HG03159 (cell line): ENCODE results near the gene LGALS1.

Source experiments
- ATAC-seq: cut with Tn5 transposase; IDR thresholded peaks from one replicate; pipeline ENCODE4 v1.9.1; 2021; ENCODE audit warnings: mild to moderate bottlenecking, moderate library complexity; ENCODE audit not compliant: unreplicated experiment

The LGALS1 gene

DNA sequence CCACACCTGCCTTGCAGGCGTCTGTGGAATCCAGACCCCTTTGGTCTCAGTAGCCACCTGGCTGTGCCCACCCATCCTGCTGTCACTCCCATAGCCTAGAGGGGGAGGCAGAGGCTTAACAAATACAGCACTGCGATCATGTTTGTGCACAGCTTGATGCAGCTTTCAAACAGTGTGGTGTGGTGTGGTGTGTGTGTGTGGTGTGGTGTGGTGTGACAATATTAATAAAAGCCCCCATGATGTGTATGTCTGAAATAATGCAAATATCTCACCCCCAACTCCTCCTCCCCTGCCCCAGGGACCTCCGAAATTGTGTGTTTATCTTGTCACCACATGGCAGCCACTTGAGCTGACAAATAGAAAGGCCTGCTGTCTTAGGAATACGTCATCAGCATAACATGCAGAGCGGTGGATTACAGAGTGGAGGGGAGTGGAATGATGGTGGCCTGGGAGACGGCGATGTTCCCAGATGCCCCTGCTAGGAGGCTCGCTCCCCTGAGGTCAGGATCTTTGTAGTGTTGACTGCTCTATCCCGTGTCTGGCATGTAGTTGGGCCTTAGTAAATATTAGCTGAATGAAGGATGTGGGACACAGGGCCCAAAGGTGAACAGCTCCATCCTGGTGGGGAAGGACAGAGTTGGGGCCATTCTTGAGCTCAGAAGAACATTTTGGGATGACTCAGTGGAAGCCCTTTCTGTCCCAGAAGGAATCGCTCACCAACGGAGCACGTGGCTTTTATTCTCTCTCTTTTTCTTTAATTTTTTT lies 14.1 kb upstream of the LGALS1 start:
- no peak for ATAC-seq

DNA sequence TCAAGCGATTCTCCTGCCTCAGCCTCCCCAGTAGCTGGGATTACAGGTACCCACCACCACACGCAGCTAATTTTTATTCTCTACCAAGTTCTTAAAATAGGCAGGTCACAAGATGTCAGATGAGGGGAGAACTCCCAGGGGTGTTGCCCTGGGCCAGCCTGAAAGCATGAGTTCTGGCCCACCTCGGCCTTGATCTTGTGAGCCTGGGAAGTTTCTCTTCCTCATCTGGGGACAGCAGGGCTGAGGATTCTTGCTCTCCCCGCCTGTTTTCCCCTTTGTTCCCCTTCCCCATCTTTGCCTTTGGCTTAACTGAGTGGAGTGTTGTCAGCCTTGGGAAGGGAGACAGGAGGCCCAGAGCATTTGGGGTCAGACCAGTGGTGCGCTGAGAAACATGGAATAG lies 13.4 kb upstream of the LGALS1 start:
- no peak for ATAC-seq

DNA sequence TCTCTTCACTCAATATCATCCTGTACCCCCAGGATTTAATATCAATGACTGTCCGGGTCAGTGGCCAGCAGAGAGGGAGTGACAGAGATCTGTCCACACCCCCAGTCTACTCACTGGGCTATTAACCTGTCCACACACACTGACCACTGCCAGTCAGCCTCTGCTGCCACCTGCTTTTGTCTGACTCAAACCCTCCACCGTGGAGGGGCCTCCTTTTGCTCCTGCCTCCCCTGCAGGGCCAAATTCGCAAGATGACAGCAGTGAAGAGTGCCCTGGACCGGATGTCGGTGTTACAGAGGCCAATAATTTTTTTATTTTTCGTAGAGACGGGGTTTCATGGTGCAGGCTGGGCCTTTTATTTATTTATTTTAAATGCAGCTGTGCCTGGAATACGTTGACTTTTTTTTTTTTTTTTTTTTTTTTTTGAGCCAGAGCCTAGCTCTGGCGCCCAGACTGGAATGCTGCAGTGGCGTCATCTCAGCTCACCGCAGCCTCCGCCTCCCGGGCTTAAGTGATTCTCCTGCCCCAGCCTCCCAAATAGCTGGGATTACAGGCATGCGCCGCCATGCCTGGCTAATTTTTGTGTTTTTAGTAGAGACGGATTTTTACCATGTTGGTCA lies 11.8 kb upstream of the LGALS1 start:
- ATAC-seq = no peak

DNA sequence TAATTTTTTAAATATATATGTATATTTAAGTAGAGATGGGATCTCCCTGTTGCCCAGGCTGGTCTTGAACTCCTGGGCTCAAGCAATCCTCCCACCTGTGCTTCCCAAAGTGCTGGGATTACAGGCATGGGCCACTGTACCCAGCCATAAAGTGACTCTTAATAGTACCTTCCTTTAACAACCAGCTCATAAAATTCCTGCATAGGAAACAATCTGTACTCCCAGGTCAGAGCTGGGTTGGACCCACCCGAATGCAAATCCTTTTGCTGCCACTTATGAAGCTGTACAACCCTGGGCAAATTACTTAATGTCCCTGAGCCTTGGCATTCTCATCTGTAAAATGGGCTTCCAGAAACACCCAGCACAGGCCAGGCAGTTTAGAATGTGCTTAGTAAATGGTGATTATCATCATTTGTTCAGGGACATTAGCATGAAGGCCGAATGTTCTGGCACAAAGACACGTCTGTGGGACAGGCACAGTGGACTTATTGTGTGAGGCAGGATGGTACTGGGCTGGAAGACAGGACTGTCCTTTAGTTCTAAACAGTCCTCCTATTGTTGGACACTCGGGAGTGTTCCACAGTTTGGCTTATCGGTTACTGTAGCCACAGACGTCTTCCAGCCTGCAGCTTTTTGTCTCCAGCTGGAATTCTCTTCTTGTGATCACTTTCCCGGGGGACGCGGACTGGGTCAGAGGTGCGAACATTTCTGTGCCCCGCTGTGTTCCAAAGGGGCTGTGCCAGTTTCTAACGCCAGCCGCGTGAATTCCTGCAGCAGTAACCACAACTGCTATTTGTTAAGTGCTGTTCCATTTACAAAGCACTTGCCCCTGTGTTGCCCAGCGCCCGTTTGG lies 11.0 kb upstream of the LGALS1 start:
- no peak for ATAC-seq

DNA sequence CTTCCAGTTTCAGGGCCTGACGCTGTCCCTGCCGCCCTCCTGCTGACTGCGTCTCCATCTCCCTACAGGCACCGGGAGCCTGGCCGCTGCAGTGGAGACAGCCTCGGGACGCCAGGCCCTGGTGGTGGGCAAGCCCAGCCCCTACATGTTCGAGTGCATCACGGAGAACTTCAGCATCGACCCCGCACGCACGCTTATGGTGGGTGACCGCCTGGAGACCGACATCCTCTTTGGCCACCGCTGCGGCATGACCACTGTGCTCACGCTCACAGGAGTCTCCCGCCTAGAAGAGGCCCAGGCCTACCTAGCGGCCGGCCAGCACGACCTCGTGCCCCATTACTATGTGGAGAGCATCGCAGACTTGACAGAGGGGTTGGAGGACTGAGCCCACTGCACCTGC lies 9.9 kb upstream of the LGALS1 start:
- ATAC-seq = no peak

DNA sequence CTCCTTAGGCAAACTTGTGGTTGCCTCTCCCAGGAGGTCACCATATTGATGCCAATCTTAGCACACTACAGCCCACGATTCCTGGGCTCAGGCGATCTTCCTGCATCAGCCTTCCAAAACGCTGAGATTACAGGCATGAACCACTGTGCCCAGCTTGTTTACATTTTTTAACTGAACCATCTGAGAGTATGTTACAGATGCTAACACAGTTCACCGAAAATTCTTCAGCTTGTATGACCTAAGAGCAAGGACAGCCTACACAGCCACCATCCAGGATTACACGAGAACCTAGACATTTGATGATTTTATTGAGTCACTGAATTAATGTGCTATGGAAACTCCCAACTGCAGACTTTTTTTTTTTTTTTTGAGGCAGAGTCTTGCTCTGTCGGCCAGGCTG lies 5.8 kb upstream of the LGALS1 start:
- ATAC-seq = no peak

DNA sequence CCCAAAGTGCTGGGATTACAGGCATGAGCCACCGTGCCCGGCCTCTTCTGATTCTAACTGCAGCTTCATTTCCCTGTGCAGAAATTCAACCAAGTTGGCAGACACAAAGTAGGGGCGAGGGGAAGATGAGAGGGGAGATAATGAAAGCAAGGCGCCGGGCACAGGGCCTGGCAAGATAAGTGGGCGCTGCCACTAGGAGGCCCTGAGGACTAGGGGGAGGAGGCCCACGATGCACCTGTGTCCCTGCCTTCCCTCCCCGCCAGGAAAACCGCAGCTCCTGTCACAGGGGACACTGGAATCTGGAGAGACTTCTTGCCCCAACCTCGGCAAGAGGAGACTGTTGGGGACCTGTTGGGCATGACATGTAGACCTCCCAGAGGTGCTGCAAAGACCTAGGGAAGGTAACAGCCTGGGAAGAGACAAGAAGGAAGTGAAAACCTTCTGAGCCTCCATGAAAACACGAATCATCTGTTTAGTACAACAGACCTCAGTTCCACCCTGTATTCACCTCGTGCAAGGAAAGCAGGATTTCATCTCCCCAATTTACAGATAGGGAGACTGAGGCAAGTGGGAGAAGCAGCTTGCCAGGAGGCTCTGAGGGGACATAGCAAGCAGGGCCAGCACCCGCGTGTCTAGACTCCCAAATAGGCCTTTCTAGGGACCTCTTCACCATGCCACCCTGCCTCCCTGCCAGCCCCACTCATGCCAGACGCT lies 3.1 kb upstream of the LGALS1 start:
- no peak for ATAC-seq

DNA sequence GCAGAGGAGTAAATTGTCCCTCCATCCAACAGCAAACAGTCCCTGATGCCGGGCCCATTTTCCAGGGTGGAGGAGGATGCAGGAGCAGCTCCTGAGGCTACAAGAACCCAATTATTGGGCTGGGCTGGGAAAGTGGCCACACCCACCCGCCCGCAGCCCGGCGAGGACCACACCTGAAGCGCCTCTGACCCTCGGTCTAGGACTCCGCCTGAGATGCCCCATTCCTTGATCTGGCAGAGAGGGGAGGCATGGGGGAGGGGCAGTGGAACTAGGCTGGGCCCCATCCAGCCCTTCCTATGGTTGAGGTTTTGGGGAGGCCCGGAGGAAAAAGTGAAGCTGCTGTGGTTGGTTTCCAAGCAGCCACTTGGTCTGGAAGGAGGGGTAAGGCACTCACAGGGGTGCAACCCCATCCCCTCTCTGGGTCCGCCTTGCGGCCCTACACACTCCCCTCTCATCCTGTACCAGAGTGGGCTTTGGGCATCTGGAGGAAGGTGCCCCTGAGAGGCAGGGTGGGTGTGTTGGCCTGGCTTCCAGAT lies 2.4 kb upstream of the LGALS1 start:
- no peak for ATAC-seq

DNA sequence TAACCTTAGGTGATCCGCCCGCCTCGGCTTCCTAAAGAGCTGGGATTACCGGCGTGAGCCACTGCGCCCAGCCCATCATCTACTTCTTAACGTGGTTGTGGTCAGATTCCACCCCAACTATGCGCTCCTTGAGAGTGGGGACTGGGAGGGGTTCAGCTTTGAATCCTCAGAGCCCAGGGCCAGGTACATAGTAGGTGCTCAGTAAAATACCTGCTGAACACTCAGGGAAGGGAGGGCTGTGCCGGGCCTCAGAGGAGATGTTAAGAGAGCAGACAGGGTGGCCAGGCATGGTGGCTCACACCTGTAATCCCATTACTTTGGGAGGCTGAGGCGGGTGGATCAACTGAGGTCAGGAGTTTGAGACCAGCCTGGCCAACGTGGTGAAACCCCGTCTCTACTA lies 1.2 kb upstream of the LGALS1 start:
- no peak for ATAC-seq

DNA sequence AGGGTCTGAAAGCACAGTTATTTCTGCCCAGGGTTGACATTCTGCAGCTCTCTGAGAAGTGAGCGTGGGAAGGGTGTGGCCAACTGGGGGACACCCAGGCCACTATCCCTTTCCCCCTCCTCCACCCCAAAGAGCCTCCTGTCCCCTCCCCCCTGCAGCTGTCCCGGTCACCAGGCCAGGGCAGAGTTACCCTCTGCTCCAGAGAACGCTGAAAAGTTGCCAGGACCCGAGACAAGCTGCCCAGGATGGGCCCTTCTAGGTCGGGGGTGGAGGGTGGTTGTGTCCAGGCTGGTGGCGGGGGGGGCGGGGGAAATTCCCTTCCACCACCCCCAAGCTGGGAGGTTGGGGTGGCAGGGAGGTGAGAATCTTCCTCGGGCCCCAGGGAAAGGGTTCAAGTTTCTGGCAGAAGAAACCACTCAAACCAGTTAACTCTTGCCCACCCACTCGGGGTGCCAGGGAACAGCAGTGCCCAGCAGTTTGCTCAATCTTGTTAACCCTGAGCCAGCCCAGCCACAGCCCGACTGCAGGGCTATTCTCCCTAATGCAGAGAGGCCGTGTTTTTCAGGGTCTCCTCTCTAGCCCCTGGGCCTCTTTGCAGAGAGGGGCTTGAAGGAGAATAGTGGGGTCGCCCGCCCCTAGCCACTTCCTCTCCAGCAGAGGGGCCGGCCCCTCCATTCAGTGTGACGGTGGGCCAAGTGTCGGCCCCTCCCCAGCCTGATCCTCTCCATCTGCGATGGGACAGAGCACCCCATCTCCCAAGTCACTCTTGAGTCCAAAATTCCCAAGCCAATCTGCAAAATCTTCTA lies 697 bp downstream of the LGALS1 start:
- ATAC-seq = no peak

DNA sequence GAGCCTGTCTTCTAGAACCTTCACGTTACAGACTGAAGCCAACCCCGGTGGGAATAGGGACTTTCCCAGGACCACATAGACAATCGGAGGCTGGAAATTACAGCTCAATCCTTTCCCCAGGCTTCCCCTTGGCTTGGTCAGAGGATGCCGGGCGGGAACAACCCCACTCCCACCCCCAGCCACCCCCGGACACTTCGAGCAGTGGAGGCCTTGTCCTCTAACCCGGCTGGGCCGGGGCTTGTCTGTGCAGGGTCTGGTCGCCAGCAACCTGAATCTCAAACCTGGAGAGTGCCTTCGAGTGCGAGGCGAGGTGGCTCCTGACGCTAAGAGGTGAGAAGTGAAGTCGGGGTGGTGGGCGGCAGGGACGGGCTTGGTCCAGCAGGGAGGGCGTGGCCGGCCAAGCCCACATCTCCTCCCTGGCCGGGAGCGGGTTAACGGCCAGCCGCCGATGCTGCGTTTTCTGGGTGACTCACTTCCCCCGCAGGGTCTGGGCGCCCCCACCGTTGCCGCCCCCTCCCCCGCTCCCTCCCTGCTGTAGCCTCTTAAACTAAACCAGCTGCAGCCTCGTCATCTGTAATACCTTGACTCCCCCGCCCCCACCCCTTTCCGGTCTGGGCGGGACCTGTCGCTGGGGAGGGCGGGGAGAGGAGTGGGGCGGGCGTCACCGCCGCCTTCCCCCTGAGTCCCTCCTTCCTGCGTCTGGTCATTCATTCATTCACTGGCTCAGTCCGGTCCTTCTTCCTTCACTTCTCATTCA lies 1.5 kb downstream of the LGALS1 start:
- ATAC-seq = peak; percentile 60

DNA sequence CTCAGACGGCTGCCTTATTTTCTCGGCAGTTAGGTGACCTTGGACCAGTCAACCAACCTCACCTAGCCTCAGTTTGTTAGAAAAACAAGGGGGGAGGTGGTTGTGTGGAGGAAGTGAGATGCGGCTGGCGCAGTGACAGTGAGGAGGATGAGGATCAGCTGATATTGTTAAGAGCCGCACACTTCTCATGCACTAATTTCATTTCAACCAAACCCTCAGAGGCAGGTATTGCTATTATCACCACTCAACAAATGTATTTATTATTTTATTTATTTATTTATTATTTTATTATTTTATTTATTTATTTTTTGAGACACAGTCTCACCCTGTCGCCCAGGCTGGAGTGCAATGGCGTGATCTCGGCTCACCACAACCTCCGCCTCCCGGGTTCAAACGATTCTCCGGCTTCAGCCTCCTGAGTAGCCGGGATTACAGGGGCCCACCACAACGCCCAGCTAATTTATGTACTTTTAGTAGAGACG lies 2.1 kb downstream of the LGALS1 start:
- peak; percentile 28 for ATAC-seq

DNA sequence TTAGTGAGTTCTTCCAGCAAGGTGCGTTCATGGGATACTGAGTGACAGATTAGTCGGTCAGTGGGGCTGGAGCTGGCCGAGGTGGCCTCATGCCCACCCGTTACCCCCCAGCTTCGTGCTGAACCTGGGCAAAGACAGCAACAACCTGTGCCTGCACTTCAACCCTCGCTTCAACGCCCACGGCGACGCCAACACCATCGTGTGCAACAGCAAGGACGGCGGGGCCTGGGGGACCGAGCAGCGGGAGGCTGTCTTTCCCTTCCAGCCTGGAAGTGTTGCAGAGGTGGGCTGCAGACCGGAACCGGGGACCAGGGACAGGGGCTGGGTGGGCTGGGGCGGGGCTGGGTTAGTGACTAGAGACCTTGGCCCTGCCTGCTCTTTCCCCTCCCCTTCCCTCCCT lies 2.9 kb downstream of the LGALS1 start:
- ATAC-seq = no peak

DNA sequence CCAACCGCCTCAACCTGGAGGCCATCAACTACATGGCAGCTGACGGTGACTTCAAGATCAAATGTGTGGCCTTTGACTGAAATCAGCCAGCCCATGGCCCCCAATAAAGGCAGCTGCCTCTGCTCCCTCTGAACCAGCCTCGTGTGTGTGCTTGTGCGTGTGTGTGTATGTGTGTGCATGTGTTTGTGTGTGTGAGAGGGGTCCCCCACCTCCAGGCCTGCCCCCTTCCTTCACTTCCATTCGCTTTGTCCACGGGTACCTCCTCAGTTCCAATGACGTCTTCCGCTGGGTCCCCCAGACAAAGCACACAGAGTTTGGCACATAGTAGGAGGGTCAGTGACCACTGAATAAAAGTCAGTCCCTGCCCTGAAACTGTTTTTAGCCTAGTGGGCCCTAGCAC lies 4.2 kb downstream of the LGALS1 start:
- ATAC-seq = no peak

DNA sequence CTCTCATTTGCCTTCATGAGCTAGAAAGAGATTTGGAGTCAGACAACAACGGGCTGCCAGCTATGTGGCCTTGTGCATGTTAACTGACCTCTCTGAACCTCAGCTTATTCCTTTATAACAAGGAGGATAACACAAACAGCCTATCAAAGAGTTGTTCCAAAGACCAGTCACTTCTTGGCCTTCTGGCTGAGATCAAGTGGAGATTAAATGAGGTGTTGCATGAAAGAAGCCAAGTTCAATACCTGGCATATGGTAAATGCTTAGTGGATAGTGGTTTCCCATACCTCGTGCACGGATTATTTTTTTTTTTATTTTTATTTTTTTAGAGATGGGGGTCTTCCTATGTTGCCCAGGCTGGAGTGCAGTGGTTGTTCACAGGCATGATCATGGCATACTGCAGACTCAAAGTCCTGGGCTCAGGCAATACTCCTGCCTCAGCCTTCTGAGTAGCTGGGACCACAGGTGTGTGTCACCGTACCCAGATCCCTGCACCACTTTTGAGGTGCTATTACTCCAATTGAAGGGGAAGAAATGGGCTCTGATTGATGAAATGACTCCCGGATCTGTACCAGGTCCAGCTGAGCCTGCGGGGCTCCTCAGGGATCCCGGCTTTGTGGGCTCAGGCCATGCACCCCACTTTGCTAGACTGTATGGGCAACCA lies 4.9 kb downstream of the LGALS1 start:
- no peak for ATAC-seq

DNA sequence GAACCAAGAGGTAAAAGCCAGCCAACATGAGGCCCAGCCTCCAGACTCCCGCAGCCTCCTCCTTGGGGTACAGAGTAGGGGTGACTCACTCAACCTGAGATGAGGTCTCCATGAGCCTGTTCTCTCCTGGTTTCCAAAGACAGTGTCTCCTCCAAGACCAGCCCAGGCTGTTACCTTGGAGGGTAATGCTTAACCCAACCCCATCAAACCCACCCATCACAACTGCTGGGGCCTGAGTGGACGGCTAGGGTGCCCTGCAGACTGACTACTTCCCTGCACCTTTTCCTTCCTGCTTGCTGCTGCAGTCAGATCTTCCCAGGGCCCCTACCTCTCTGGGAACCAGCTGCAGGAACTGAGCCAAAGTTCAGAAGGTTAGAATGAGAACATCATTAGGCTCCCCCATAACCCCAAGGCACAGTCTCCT lies 5.6 kb downstream of the LGALS1 start:
- no peak for ATAC-seq

DNA sequence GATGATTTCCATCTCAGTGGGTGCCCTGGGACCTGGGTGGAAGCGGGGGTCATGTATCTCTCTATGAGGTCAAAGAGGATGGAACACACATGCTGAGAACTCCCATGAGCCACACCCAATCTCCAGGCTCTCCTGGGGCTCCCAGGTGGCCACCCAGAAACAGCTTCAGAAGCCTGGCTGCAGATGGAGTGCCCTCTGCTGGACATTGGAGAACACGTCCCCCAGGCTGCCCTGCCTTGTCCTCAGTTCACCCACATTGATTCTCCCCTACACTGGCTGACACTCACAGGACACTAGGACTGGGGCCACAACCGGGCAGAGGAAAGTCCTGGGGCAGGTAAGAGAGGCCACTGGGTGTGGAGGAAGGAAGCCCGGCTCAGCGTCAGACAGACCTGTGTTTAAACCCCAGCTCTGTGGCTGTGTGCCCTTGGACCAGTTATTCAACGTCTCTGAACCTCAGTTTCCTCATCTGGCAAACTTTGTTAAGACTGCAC lies 6.2 kb downstream of the LGALS1 start:
- no peak for ATAC-seq

DNA sequence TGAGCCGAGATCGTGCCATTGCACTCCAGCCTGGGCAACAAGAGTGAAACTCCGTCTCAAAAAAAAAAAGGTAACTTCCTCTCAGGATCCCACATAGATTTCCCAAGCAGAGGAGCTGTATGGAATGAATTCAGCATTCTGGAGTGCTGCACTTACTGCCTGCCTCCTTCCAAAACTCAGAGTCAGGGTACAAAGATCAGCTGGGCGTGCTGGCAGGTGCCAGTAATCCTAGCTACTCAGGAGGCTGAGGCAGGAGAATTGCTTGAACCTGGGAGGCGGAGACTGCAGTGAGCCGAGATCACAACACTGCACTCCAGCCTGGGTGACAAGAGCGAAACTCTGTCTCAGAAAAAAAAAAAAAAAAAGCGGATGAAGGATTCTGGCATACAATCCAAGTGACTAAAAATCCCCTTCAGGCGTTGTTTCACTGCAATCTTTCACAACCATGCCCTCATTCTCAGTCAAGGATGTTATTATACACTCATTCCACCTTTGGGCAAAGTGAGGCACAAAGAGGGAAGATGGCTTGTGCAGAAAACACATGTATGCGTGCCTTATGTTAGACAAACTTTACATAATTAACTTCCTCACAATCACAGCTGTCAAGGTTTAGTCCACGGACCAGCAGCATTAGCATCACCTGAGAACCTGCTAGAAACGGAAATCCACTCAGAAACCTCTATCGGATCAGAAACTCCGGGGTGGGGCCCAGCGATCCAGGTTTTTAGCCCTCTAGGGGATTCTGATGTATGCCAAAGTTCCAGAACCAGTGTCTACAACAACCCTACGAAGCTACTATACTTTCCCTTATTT lies 9.6 kb downstream of the LGALS1 start:
- ATAC-seq = no peak
